ENCODE measurements around the gene UCHL1.

GRCh38 chr4:41241919-41242318 is 14.8 kb upstream of the UCHL1 start:
- no peak for TF ChIP-seq CTCF (CRISPR knock-in tag; IDR thresholded peaks at IDR 0.05)
- no peak for TF ChIP-seq RAD21 (CRISPR knock-in tag; IDR thresholded peaks at IDR 0.05)
- no peak for TF ChIP-seq PCBP1 (IDR thresholded peaks at IDR 0.05; ENCODE audit: borderline replicate concordance, low read depth, low read length)
- TF ChIP-seq ZNF44 (CRISPR knock-in tag; IDR thresholded peaks at IDR 0.05), result no peak
- no peak for TF ChIP-seq U2AF2 (IDR thresholded peaks at IDR 0.05; ENCODE audit: low read depth, low read length)
- no peak for TF ChIP-seq KAT2B (IDR thresholded peaks at IDR 0.05; ENCODE audit: borderline replicate concordance, low read depth, low read length)
- no peak for TF ChIP-seq JUND (CRISPR knock-in tag; IDR thresholded peaks at IDR 0.05)
- no peak for TF ChIP-seq REST (IDR thresholded peaks at IDR 0.05; ENCODE audit: borderline replicate concordance in 1 of 2, low read depth in 1 of 2, low read length in 2 of 2)
